Lung (tissue), 12 donors: ENCODE results near the gene SRP72. TPM values are rescaled to one million over a fixed set of nuclear protein-coding genes. Genes with fewer than 3 reads are reported as not detected.

Source experiments
- ATAC-seq: fragments of 200-7000 bp; cut with Tn5 transposase; one replicate; pipeline ENCODE4 v1.9.1; 2020; ENCODE audit warnings: moderate number of reproducible peaks; ENCODE audit not compliant: insufficient read depth, low FRiP score
- DNase-seq, 3 donors: peaks; one replicate each; pipeline ENCODE4 v3.0.0-alpha.2; 2013 to 2017
- H3K27ac ChIP-seq, 2 donors: one replicate each; pipeline ENCODE4 v1.5.1; 2013; ENCODE audit warnings: mild to moderate bottlenecking in 2 of 2, moderate library complexity in 2 of 2, control low read depth in 1 of 2, inconsistent platforms in 1 of 2, low read depth in 1 of 2, low read length in 1 of 2
- H3K27me3 ChIP-seq, 3 donors: one replicate each; pipeline ENCODE4 v1.5.1; 2013; ENCODE audit warnings: low read length in 2 of 3; ENCODE audit not compliant: control insufficient read depth in 3 of 3, insufficient read depth in 3 of 3
- H3K36me3 ChIP-seq, 4 donors: one replicate each; pipeline ENCODE4 v1.5.1; 2013; ENCODE audit warnings: low read length in 4 of 4, mild to moderate bottlenecking in 1 of 4, moderate library complexity in 1 of 4; ENCODE audit not compliant: control insufficient read depth in 4 of 4, insufficient read depth in 4 of 4
- H3K4me1 ChIP-seq, 5 donors: one replicate each; pipeline ENCODE4 v1.5.1; 2013; ENCODE audit warnings: low read length in 5 of 5, mild to moderate bottlenecking in 2 of 5, moderate library complexity in 1 of 5; ENCODE audit not compliant: control insufficient read depth in 5 of 5, insufficient read depth in 5 of 5
- H3K4me3 ChIP-seq: one replicate; pipeline ENCODE4 v1.5.1; 2013; ENCODE audit warnings: mild to moderate bottlenecking, control low read depth, moderate library complexity
- H3K9ac ChIP-seq, 2 donors: one replicate each; pipeline ENCODE4 v1.5.1; 2013; ENCODE audit warnings: low read length in 2 of 2, control low read depth in 1 of 2; ENCODE audit not compliant: insufficient read depth in 1 of 2
- H3K9me3 ChIP-seq, 4 donors: one replicate each; pipeline ENCODE4 v1.5.1; 2013; ENCODE audit warnings: low read length in 3 of 4, mild to moderate bottlenecking in 1 of 4, moderate library complexity in 1 of 4; ENCODE audit not compliant: control insufficient read depth in 4 of 4, insufficient read depth in 3 of 4
- WGBS, 2 donors: extraction: QIAGEN DNeasy Blood & Tissue Kit; methylation state at CpG; one replicate each; pipeline ENCODE4 v1.1.7; 2013; 5-methylcytosine and 5-hydroxymethylcytosine counted together
- polyA plus RNA-seq, 2 donors: library from polyadenylated mRNA; stranded (reverse); fragments of 200-250 nt; gene quantifications; one replicate each; pipeline ENCODE4 v1.2.1, GENCODE V29; 2013
- total RNA-seq, 2 donors: library from RNA; depleted of rRNA in 1 of 2; stranded (reverse); fragments of >200 nt in 1 of 2; gene quantifications; one replicate each; pipeline ENCODE4 v1.2.1, GENCODE V29; 2014 to 2021
- TF ChIP-seq, protein P1 (sequence below): IDR thresholded peaks from 2 replicates; pipeline ENCODE4 v1.5.1; 2012; ENCODE audit warnings: mild to moderate bottlenecking; ENCODE audit errors: control extremely low read depth, extremely low read depth
- donor health status: control.
- donor health status: control.
- donor health status: Bipolar disorder and iron deficiency.
- donor health status: healthy.
- donor health status: DM: yes; HTN: yes; CAD: no.

The SRP72 gene
- total and polyA plus RNA-seq, 4 donors = 31.1 to 98.0 (median 71.1) TPM

GRCh38 chr4:56425518-56425917 is 41.9 kb upstream of the SRP72 start:
- Histone ChIP-seq H3K9me3 (no peaks in the 10 kb centered on the region), H3K27ac (no peak overlapping the region), H3K27me3 (no peaks in the 10 kb centered on the region), H3K36me3 (no peaks in the 10 kb centered on the region), H3K4me1 (no peaks in the 10 kb centered on the region), H3K9ac (no peak overlapping the region), H3K4me3 (no peak overlapping the region)
- ATAC-seq (no peak), DNase-seq (no peak)
- TF ChIP-seq, protein P1, sequence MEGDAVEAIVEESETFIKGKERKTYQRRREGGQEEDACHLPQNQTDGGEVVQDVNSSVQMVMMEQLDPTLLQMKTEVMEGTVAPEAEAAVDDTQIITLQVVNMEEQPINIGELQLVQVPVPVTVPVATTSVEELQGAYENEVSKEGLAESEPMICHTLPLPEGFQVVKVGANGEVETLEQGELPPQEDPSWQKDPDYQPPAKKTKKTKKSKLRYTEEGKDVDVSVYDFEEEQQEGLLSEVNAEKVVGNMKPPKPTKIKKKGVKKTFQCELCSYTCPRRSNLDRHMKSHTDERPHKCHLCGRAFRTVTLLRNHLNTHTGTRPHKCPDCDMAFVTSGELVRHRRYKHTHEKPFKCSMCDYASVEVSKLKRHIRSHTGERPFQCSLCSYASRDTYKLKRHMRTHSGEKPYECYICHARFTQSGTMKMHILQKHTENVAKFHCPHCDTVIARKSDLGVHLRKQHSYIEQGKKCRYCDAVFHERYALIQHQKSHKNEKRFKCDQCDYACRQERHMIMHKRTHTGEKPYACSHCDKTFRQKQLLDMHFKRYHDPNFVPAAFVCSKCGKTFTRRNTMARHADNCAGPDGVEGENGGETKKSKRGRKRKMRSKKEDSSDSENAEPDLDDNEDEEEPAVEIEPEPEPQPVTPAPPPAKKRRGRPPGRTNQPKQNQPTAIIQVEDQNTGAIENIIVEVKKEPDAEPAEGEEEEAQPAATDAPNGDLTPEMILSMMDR = no peak
- 96% methylated on average over 3 of the region's 3 CpGs for WGBS, 2 donors

DNA sequence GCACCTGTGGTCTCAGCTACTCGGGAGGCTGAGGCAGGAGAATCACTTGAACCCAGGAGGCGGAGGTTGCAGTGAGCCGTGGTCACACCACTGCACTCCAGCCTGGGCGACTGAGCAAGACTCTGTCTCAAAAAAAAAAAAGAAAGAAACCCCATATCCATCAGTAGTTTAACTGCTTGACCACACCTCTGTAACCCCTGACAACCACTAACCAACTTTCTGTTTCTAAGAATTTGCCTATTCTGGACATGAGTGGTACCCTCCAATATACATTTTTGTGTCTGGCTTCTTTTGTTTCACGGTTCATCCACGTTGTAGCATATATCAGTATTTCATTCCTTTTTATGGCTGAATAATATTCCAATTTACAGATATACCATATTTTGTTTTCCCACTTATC is 41.1 kb upstream of the SRP72 start:
- Histone ChIP-seq H3K9ac (no peak overlapping the region), H3K27me3 (no peaks in the 10 kb centered on the region), H3K36me3 (no peaks in the 10 kb centered on the region), H3K27ac (no peak overlapping the region), H3K4me1 (no peaks in the 10 kb centered on the region), H3K9me3 (no peaks in the 10 kb centered on the region), H3K4me3 (no peak overlapping the region)
- DNase-seq = no peak
- no peak for ATAC-seq
- WGBS, 2 donors = 92 to 95% methylated on average over 6 of the region's 6 CpGs
- TF ChIP-seq, protein P1 = no peak

DNA sequence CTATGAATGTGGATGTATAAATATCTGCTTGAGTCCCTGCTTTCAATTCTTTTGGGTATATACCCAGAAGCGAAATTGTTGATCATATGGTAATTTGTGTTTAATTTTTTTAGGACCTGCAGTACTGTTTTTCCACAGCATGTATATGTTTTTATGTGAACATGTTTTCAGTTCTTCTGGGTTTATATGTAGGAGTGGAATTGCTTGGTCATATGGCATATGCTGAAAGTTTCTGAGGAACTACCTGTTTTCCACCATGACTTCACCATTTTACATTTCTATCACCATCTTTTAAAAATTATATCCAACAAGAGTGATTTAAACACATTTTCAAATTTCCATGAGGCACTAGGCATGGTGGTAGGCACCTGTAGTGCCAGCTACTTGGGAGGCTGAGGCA is 40.2 kb upstream of the SRP72 start:
- DNase-seq (no peak), ATAC-seq (no peak)
- Histone ChIP-seq H3K4me3 (no peak overlapping the region), H3K9ac (no peak overlapping the region), H3K27me3 (no peaks in the 10 kb centered on the region), H3K36me3 (no peaks in the 10 kb centered on the region), H3K4me1 (no peaks in the 10 kb centered on the region), H3K9me3 (no peaks in the 10 kb centered on the region), H3K27ac (no peak overlapping the region)
- TF ChIP-seq, protein P1 = no peak
- WGBS, 2 donors = 95 to 98% methylated on average over 1 of the region's 1 CpG

DNA sequence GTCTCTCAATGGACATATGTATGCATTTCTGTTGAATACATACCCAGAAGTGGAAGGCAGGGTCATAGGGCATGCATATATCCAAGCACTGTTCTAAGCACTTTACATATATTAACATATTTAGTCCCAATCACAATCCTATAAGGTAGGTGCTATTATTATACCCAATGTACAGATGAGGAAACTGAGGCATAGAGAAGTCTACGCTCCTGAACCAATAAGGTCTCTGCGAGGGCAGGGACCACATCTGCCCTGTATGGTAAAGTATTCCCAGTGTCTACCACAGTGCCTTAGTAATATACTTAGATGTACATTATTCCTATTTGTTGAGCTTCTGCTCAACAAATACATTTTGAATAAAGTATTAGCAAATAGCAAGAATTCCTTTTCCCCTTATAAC is 37.2 kb upstream of the SRP72 start:
- Histone ChIP-seq H3K4me3 (no peak overlapping the region), H3K27me3 (no peaks in the 10 kb centered on the region), H3K36me3 (no peaks in the 10 kb centered on the region), H3K27ac (no peak overlapping the region), H3K9ac (no peak overlapping the region), H3K4me1 (peaks cover 0 to 9% (median 0%) of the 10 kb centered on the region in 5 donors), H3K9me3 (no peaks in the 10 kb centered on the region)
- ATAC-seq = no peak
- 98% methylated on average over 2 of the region's 2 CpGs for WGBS, 2 donors
- DNase-seq = no peak
- TF ChIP-seq, protein P1 = no peak
